Activated CD8-positive, alpha-beta T cell treated with anti-CD3 and anti-CD28 coated beads for 36 hours (primary cell): Measurements from ENCODE around the gene ZNF81. TPM values are rescaled to one million over a fixed set of nuclear protein-coding genes. Genes with fewer than 3 reads are reported as not detected.

Experiments used
- ATAC-seq: fragments of 200-7000 bp; cut with Tn5 transposase; one replicate; pipeline ENCODE4 v1.10.0; 2021; ENCODE audit warnings: mild to moderate bottlenecking, moderate library complexity
- CTCF ChIA-PET: fragments of 350-600 bp; sonication (Branson Sonifier 250); formaldehyde crosslinking; loops from one replicate; lab custom pipeline; 2021; ENCODE audit warnings: antibody characterized with exemption; lab: Charles Lee
- POLR2A ChIA-PET: fragments of 350-600 bp; sonication (Branson Sonifier 250); formaldehyde crosslinking; loops from one replicate; lab custom pipeline; 2021; ENCODE audit warnings: antibody characterized with exemption; lab: Charles Lee
- DNase-seq: peaks from one replicate; pipeline ENCODE4 v3.0.0-alpha.2; 2020
- H3K27ac Mint-ChIP-seq: one replicate; pipeline ENCODE4 v1.8.0; 2021; ENCODE audit warnings: mild to moderate bottlenecking, mixed read lengths
- H3K27me3 Mint-ChIP-seq: one replicate; pipeline ENCODE4 v1.8.0; 2021; ENCODE audit warnings: mixed read lengths
- H3K36me3 Mint-ChIP-seq: one replicate; pipeline ENCODE4 v1.8.0; 2021; ENCODE audit warnings: low read depth, mixed read lengths
- H3K4me1 Mint-ChIP-seq: one replicate; pipeline ENCODE4 v1.8.0; 2021; ENCODE audit warnings: low read depth, mixed read lengths
- H3K4me3 Mint-ChIP-seq: one replicate; pipeline ENCODE4 v1.8.0; 2021; ENCODE audit warnings: mild to moderate bottlenecking, moderate library complexity, mixed read lengths
- H3K9me3 Mint-ChIP-seq: one replicate; pipeline ENCODE4 v1.8.0; 2021; ENCODE audit warnings: mixed read lengths
- CTCF ChIP-seq: fragments of 200-600 bp; IDR thresholded peaks from one replicate; pipeline ENCODE4 v1.8.0; 2022; ENCODE audit warnings: antibody characterized with exemption, mild to moderate bottlenecking
- intact Hi-C: fragments of 100-400 bp; cut with micrococcal nuclease; formaldehyde crosslinking; loops from one replicate; pipeline ENCODE4 v1.10.0; 2022
- total RNA-seq, 2 experiments: library from RNA; stranded (reverse); gene quantifications; one replicate each; pipeline ENCODE4 v1.2.3, GENCODE V29; 2021

ZNF81 gene
- total RNA-seq, 2 experiments from 2014 or later = 5.4 to 6.3 TPM

DNA sequence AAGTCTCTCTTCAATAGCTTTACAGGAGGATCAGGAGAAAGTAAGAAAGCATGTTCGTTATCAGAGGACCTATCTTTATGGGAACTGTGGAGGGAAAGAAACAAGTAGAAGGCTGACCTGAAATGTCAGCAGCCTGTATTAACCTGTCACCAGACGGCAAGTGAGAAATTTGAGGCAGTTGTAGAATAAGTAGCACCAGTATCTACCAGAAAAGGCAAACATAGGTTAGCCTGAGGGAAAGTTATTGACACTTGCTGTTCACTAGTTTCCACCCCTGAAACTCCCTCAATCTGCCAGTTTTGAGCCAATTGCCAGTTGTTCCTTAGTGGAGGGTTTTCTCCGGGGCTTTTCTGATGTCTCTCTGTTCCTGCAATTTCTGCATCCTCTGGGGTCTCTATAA, 36.4 kb downstream of the ZNF81 start:
- ChIA-PET CTCF (no interaction called here), POLR2A (no interaction called here)
- TF ChIP-seq CTCF = no peak
- no peak overlapping the region for H3K27ac Mint-ChIP-seq
- H3K4me3 Mint-ChIP-seq = no peak overlapping the region
- peaks cover 46% of the 10 kb centered on the region for H3K36me3 Mint-ChIP-seq
- peaks cover 10% of the 10 kb centered on the region for H3K9me3 Mint-ChIP-seq
- H3K4me1 Mint-ChIP-seq = peaks cover 7% of the 10 kb centered on the region
- DNase-seq (no peak), ATAC-seq (no peak)
- intact Hi-C loops = no loop called here
- H3K27me3 Mint-ChIP-seq = no peaks in the 10 kb centered on the region

DNA sequence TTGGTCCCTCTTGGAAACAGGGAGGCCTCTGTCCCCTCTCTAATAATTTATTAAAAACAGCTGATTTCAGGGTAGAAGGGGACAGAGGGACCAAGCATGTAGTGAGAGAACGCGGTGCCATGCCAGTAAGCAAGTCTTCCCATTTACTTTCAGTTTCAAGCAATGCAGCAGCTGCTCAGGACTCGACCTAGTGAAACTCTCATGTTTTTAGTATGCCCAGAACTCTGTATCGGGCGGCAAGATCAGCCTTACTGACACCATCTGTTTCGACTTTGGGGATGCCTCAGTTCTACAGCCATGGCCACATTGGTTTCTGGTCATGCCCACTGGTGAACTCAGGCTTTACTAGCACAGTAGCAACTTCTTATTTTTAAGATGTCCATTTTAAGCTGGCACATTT, 40.6 kb downstream of the ZNF81 start:
- intact Hi-C loops = no loop called here
- POLR2A ChIA-PET = no interaction called here

GRCh38 chrX:47878198-47878597, 41.5 kb downstream of the ZNF81 start:
- ChIA-PET CTCF (no interaction called here), POLR2A (no interaction called here)
- H3K4me3 Mint-ChIP-seq = no peak overlapping the region
- no peak for TF ChIP-seq CTCF
- DNase-seq (no peak), ATAC-seq (no peak)
- H3K36me3 Mint-ChIP-seq = peaks cover 34% of the 10 kb centered on the region
- H3K4me1 Mint-ChIP-seq = peaks cover 7% of the 10 kb centered on the region
- intact Hi-C loops = no loop called here
- no peaks in the 10 kb centered on the region for H3K27me3 Mint-ChIP-seq
- no peak overlapping the region for H3K27ac Mint-ChIP-seq
- H3K9me3 Mint-ChIP-seq = peaks cover 4% of the 10 kb centered on the region

More for the DNA sequence above, 40.6 kb downstream of the ZNF81 start:
- peaks cover 7% of the 10 kb centered on the region for H3K4me1 Mint-ChIP-seq
- DNase-seq (no peak), ATAC-seq (no peak)
- H3K27me3 Mint-ChIP-seq = no peaks in the 10 kb centered on the region
- no peak overlapping the region for H3K27ac Mint-ChIP-seq
- TF ChIP-seq CTCF = no peak
- no peak overlapping the region for H3K4me3 Mint-ChIP-seq
- H3K36me3 Mint-ChIP-seq = peaks cover 41% of the 10 kb centered on the region
- CTCF ChIA-PET = no interaction called here
- H3K9me3 Mint-ChIP-seq = peaks cover 5% of the 10 kb centered on the region

DNA sequence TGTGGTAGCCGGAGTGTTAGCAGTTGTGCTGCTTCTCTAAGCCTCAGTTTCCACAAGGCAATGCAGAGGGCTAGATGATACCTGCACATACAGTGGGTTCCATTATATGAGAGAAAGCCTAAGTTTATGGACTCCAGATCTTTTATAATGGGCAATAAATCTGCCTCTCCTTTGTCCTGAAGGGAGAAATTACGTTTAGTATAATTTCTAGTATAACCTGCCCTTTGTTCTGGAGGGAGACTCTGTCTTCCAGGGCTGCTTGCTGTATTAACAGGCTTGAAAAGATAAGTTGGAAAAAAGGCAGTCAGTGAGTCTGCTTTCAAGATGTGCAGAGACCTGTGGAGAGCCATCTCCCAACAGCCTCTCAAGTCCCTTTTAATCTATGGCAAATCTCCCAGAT, 42.8 kb downstream of the ZNF81 start:
- Mint-ChIP-seq H3K27me3 (no peaks in the 10 kb centered on the region), H3K4me1 (peaks cover 5% of the 10 kb centered on the region), H3K27ac (no peak overlapping the region), H3K9me3 (no peaks in the 10 kb centered on the region), H3K36me3 (peaks cover 25% of the 10 kb centered on the region), H3K4me3 (no peak overlapping the region)
- ATAC-seq = no peak
- intact Hi-C loops = no loop called here
- ChIA-PET POLR2A (no interaction called here), CTCF (no interaction called here)
- TF ChIP-seq CTCF = no peak
- DNase-seq = no peak

DNA sequence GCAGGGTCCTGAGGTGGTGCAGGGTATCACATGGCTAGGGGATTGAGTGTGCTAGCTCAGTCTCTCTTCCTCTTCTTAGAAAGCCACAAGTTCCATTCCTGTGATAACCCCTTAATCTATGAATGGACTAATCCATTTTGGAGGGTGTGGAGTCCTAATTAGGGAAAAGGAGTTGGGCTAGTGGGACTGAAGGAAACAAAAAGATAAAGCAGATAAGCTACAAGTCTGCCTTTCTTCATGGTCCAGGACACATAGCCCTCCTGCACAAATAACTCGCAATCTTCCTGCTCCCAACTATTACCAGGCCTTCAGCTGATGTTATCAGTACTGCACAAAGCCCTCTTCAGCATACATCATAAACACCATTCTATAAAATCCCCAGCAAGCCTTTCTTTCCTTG, 44.2 kb downstream of the ZNF81 start:
- no peaks in the 10 kb centered on the region for H3K4me1 Mint-ChIP-seq
- H3K27ac Mint-ChIP-seq = no peak overlapping the region
- ATAC-seq (no peak), DNase-seq (no peak)
- TF ChIP-seq CTCF = no peak
- no peaks in the 10 kb centered on the region for H3K27me3 Mint-ChIP-seq
- intact Hi-C loops = no loop called here
- H3K9me3 Mint-ChIP-seq = no peaks in the 10 kb centered on the region
- ChIA-PET POLR2A (no interaction called here), CTCF (no interaction called here)
- H3K4me3 Mint-ChIP-seq = no peak overlapping the region
- peaks cover 23% of the 10 kb centered on the region for H3K36me3 Mint-ChIP-seq
